ENCODE measurements around the gene FSTL4.
A peak's percentile ranks its signal among the peaks of the same experiment; 100 is the strongest.

FSTL4 gene

DNA sequence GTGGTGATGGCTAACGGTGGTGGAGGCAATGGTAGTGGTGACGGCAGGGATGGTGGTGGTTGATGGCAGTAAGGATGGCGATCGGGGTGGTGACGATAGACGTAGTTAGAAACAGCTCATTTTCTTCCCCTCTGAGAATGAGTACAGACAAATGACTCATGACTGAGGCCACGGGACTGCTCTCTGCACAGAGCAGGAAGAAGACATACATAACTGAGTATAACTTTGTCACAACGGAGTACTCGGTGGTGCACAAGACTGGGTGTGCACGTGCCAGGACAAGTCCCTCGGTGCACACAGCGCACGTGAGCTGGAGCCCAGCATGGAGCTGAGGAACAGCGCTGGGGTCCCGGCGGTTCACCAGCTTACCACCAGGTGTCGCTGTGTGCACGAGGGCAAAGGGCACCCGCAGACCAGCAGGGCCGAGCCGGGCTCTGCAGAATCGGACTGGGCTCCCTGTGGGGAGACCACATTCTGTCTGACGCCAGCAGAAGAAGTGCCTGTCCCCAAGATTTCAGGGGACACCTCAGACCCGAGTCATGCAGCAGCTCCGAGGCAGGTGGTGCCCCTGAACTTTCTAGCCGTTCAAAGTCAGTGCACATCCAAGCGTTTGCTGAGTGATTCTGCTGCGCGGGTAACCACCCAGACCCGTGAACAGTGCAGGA is 188.6 kb downstream of the FSTL4 start:
- DNase-seq = peak; percentile 45

DNA sequence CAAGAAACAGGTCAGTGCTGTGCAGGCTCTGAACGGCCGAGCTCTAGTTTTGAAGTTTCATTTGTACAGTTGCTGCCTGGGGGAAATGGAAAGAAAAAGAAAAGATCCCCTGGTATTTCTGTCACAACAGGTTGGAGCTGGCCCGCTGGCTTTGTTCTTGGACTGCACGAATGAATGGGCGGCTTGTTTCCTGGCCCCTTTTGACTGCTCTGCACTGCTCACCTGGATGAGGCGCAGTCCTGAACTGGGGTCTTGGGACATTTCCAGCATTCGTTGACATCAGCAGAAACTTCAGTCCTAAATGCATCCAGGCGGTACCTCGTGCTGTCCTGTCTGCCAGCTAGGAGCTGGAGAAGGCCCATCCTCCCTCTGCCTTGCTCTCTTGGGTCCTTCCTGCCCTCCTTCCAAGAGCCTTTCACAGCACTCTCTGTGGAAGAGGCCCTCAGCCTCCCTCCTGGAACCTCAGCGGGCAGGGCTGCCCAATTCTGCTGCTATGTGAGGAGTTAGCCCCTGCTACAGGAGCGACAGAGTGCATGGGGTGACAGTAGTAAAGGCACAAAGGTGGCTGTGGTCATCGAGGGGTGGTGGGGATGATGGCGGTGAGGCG is 189.2 kb downstream of the FSTL4 start:
- no peak for DNase-seq

DNA sequence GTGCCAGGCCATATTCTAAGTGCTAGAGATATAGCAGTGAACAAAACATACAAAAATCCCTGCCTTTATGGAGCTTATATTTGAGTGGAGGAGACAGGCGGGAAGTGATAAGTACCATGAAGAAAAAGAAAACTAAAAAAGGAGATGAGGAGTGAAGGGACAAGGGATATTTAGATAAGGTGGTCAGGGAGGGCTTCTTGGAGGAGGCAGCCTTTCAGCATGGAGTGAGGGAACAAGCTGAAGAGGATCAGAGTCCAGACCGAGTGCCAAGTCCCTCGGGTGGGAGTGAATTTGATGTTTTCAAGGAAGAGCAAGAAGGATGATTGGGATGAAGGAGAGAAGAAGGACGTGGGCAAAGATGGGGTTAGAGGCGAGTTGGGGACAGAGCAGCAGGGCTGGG is 190.5 kb downstream of the FSTL4 start:
- no peak for DNase-seq

DNA sequence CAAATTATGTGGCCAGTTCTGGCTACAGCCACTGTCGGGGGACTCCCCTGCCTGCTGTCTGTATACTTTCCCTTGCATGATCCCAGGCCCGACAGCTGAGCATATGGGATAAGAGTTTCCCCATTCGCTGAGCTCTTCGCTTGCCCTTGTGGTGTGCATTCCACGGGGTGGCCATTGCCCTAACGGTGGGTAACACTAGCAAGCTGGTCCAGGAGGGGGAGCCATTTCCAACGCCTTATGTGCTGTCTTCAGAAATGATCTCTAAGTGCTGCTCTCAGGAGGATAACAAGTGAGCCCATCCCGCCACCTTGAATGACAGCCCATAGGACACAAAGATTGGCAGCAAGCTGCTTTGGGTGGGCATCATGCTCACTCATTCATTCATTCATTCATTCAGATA is 190.9 kb downstream of the FSTL4 start:
- no peak for DNase-seq

DNA sequence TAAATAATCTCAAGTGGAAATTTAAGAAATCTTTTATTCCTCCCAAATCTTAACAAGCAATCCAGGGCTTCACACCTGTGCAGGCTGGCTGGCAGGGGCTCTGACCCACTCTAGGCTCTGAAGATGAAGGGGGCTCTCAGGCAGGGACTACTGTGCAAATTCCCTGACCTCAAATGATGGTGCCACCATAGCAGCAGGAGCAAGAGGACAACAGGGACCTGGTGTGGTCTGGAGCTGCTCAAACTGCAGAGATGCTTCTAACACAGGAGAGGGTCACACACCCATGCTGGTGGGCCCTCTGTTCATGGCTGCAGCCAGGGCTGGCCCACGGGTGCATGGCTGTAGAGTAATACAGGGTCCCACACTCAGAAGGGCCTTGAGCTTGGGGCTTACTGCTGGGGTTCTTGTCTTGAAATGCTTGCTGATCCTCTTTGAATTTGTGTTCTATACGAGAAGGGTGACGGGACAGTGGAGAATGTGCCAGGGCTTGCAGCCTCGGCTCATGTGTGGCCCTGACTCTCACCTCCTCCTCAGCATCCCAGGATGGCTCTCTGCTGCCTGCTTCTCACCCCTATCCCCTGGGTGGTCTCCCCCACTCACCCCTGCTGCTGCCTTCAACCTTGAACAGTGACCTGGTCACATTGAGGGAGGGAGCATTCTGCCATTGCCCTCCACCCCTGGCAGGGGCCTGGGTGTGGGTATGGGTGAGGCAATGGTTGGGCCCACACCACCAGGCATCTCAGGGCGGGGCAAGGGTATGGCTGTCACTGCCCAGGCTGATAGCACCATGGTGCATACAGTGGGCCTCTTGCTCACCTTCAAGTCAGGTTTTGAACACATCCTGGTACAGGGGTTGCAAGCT is 191.7 kb downstream of the FSTL4 start:
- DNase-seq = no peak

DNA sequence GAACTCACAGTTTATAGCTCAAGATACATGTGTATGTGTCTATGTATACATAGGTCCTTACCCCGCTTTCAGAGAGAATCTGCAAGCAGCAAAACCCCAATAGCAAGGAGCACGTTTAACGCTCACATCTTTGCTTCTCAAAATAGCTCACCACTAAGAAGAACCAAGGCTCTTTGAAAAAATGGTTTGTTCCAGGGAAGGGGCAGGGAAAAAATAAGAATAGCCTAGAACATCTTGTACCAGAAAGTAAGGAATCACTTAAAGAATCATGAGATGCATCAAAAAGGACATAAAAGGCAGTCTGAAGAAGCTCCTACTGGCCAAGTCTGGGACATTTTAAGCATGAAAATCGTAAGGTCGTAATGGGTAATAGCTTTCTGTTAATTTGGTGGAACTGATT is 196.4 kb downstream of the FSTL4 start:
- no peak for DNase-seq

DNA sequence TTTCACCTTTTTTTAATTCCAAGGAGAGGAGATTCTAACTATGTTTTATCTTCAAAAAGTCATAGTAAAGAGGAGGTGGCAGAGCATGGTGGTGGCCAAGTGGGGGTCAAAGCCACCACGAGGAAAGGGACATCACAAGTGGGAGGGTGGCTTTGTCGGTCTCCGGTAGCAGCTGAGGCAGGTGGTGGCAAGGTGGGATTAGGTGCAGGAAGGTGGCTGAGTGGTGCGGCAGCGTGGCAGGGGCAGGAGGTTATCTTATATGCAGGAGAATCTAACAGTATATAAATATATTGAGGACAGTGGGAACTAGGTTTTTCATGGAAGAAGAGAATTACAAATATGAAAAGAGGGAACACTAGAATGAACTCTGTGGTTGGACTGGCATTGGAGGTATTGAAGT is 196.8 kb downstream of the FSTL4 start:
- DNase-seq = no peak

DNA sequence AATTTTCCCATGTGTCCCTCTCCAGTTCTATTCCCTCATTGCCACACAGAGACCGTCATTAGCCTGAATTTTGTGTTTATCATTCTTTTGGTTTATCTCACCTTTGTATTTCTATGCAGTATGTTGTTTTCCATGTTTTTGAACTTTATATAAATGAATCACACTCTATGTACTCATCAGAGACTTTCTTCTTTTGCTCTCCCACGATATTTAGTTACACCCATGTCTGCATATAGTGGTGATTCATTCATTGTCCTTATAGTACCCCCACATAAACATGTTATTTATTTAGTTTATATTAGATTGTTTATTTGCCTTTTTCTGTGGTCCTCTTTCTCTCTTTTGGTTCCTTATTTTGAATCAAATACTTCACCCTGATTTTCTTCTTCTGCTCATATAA is 199.7 kb downstream of the FSTL4 start:
- no peak for DNase-seq

DNA sequence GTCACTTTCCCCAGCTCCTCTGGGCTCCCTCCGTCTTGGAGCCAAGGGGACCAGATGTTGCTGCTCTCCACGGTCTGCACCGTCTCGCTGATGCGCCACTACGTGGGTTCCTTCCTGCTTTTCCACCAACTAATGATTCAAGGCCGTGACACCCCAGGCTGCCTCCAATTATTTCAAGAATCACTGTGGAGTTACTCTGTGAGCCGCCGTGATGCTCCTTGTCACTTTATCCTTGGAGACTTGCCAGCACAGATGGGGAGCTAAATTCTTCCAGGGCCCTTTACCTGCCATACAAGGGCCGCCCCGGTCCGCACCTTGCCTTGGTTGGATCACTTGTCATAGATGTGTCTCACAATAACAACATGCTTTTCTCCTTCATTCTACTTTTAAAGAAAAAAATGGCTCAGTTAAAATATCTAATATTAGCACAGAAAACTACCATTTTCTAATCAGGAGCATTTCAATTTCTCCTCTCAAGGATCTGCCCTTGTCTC is 202.0 kb downstream of the FSTL4 start:
- no peak for DNase-seq

DNA sequence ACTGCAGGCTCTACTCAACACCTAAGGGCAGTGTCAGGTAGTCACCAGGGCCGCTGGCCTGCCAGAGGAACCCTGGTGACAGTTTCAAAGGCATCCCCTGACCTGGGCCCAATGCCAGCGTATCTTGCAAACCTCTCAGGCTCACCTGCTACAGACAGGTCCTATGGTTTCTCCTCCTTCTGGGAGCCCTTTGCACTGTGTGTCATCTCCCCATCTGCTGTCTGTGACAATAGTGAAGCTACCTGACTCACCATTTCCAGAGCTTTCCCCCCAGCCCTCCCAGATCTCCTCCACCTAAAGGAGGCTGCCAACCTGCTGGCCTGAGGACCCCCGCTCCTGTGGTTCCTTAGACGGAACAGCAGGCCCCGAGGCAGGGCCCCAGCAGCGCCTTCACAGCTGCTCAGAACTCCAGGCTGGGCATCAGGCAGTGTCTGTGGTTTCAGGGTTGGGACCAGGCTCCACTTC is 203.1 kb downstream of the FSTL4 start:
- DNase-seq = no peak

DNA sequence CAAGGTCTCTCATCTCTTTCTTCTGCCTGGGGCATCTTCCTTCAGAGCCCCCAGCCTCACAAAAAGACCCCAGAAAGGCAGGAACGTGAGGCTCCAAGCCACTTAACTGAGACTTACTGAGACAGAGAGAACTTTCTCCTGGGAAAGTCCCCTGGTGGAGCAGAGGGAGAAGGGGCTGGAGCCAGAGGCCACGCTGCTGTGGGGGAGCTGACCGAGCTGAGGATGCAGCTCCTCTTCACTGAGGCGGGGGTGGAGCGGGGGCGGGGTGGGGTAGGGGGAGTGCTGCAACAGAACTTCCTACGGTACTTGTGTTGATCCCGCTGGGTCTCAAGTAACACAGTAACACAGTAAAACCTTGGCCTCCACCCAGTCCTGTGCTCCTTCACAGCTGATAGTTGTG is 204.0 kb downstream of the FSTL4 start:
- no peak for DNase-seq

DNA sequence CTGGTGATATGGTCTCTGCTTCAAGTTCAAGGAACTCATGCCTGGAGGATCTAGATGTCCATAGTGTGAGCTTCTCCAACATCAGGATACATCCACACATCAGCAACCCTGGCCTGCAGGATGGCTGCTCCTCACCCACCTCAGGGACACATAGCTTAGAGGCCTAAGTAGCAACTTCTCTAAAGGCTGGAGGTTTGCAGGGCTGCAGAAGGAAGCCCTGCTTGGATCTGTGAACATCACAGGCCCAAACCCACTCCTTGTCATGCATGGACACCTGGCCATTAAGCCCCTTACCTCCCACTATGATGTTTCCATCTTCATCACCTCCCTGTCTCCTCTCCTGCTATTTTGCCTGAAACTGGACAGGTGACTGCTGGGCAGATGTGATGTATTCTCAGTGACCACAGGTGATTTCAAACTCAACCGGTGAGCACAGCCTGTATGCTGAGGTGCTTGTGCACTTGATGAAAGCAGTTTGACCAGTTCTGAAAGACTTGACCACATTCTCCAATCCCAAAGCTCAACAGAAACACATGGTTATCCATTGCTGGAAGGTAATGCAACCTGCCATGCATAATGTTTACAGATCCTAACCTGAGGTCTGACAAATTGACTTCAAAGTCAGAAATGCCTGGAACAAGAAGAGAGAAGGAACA is 205.2 kb downstream of the FSTL4 start:
- DNase-seq = no peak

DNA sequence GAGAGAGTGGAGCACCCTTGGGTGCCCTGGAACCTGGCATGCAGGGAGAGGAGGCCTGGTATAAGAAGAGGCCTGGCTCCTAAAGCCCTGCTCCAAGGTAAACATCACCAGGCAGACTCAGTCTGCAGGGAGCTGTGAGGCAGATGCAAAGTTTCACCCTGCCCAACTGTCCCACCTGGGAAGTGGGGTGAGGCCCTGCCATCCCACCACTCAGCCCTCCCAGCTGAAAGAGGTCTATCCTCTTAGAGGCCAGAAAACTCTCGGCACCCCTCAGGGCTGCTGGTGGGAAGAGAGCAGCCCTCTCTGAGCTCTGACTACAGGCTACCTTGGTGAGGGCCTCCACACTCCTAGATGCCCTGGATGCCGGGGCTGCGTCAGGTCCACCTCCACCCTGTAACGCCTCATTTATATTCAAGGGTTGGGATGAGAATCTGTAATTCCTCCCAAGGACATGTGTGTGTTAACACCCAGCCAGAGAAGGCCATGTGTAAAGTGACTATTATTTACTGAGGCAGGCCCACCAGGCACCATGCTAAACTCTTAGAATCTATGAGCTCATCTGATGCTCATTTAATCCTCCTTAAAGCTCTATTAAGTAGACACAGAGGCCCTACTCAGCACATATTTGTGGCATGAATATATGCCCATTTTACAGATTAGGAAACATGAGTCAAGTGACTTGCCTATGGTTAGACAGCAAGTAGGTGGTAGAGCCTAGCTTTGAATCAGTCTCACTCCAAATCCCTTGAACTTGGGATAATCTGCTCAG is 205.9 kb downstream of the FSTL4 start:
- no peak for DNase-seq

DNA sequence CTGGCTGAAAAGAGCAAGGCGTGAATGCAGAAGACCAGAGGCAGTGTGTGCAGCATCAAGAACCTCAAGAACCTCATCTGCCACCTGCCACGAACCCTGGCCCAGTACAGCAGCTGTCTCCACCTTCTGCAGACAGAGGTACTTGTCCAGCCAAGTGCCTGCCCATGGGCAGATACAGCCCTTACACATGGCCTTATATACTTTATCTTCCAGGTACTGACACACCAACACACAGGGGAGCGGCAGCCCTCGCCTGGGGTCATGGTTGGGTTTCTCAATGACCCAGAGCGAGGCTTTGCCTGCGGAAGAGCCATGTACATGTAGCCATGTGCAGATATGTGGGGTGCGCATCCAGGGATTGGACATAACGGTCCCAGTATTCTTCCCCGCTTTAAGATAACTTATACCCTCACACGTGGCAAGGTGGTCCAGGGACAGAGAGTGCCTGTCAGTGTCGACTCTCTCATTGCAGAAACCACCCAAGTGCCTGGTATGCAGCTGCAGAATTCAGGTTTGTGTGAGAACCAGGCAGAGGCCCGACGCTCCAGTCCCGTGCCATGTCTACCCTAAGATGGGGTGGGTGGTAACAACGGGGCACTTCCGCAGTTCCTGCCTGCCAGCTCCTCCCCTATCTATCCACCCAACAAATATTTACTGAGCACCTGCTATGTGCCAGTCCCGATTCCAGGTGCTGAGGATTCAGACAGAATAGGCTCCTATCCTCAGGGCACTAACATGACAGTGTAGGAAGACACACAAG is 206.9 kb downstream of the FSTL4 start:
- no peak for DNase-seq

DNA sequence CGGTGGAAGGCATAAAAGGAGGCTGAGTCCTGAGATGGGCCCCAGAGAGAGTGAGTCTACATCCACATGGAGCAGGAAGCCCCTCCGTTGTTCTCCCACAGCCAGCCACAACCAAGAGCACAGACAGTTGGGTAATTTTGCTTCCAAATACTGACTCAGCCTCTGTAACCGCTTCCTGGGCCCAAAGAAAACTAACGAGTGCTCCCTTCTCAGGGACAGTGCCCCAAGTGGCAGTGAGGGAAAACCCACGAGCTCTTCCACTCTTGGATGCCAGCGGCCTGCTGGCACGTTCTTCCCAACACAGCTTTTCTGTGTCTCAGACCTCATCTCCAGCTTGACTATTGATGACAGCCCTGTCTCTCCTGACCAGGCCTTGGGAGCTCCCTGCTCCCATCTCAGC is 207.6 kb downstream of the FSTL4 start:
- DNase-seq = no peak

DNA sequence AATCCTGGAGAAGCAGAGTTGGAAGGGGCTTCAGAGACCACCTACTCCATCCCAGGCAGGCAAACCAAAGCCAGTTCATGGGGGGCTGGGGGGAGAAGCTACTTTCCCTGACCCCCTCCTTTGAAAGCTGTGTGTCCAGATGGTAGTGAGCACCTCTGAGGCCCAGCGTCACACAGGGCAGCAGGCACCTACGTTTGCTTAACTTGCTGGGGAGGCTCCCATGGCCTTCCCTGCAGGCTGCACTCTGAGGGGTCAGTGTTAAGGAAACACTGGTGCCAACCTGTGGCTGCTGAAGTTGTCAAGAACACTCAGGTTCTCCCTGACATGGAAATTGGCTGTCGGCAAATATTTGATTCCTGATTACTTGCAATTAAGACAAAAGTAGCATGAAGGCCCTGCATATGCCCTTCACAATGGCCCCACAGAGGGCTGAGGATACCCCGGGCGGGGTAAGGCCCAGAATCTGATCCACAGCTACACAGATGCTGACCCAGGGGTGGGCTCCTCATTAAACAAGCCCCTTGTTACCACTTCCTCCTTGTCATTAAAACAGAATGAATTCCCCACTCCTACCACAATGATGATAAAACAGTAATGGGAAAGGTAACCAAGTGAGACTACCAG is 208.5 kb downstream of the FSTL4 start:
- no peak for DNase-seq

DNA sequence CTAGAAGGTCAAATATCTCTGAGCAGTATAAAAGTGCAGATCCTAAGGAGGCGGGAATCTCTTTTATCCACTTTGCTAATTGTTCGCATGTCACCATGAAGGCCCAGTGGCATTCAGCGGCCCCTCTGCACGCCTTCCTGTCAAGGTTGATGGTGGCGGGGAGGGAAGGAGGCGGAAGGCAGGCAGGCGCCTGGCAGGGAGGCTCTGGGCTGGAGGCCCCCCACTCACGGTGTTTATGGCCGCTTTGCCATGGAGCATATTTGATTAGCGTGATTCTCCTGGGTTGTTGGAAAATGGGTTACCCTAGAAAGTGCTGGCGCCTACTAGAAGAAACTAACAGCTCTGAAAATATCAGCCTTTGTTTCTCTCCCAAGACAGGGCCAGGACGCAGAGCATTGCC is 209.6 kb downstream of the FSTL4 start:
- no peak for DNase-seq

DNA sequence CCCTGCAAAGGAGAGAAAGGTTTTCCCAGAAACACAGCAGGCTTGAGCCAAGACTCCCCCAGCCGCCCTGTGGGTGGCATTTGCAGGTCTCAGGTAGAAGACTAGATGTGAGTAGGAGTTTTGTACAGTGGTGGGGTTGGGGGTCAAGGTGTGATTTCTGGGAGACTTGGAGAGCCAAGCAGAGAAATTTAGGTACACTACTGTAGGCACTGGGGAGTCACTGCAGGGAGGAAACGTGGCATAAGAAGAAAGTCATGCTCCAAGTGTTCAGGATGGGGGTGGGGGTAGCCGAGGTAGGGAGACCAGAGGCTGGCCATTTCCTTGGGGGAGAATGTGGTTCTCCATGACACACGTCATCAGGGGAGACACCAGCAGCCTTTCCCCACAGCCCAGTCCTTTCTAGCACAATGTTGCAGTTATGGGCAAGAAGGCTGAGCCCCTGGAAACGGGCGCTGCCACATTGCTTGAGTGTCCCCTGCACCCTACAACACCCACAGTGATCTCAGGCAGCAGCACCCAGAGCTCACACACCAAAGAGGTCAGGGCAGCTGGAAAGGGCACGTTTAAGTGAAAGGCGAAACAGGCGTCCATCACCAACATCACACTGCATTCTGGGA is 210.5 kb downstream of the FSTL4 start:
- no peak for DNase-seq

DNA sequence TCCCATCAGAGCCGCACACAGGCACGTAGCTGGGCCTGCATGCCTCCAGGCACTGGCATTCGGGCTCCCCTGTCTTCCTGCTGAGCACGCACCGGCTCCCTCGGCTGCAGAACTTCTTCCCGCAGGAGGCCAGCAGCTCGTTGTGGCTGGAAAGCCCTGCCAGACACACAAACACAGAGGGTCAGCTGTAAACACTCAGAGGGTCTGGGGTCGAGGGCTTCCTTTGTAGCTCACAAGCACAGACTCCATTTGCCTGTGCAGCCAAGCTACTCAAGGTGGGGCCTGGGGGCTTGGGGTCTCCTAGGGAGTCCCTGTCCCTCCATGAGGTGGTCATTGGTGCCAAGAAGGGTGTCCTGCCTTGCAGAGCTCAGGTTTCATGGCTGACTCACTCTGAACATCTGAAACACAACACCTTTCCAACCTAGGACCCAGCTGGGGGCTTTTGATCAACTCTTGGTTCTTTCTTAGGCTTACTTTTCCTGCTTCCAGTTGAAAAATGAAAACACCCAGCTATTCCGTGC is 211.4 kb downstream of the FSTL4 start:
- DNase-seq = no peak

DNA sequence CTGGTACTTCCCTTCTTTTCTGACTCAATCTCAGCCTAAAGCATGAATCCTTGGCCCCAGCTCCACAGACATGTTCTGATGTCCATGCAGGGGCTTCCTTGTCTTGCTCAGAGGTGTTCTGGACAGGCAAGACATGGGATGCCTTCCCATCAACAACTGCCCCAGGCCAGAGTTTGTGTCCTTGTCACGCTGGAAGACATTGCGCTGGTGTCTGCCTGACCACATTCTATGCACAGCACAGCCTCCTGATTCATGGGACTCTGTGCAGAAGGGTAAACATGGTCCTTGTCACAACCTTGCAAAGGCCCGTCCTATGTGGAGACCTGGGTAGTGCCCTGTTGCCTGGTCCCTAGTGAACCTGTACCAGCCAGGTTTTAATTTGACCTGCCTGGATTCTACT is 212.2 kb downstream of the FSTL4 start:
- DNase-seq = no peak
